Activated CD8-positive, alpha-beta memory T cell treated with anti-CD3 and anti-CD28 coated beads, Interleukin-2, amount 50 U/mL, for 1 hour (primary cell): ENCODE measurements around the gene RGS6.

ENCODE experiments used
- DNase-seq: peaks from one replicate; pipeline ENCODE4 v3.0.0-alpha.2; 2020; ENCODE audit errors: extremely low read depth

Gene RGS6

GRCh38 chr14:72311116-72311515 lies 378.9 kb downstream of the RGS6 start:
- DNase-seq, result no peak

GRCh38 chr14:72311516-72311915 lies 379.3 kb downstream of the RGS6 start:
- DNase-seq, result no peak

GRCh38 chr14:72314808-72315435 lies 382.7 kb downstream of the RGS6 start:
- DNase-seq, result no peak

GRCh38 chr14:72315714-72316113 lies 383.5 kb downstream of the RGS6 start:
- no peak for DNase-seq

GRCh38 chr14:72318648-72319047 lies 386.4 kb downstream of the RGS6 start:
- no peak for DNase-seq

- no peak for DNase-seq
Observed at GRCh38 chr14:72332046-72332445, 399.8 kb downstream of the RGS6 start.

- DNase-seq, result no peak
Observed at GRCh38 chr14:72332871-72333270, 400.6 kb downstream of the RGS6 start.

- DNase-seq, result no peak
Observed at GRCh38 chr14:72333357-72333756, 401.1 kb downstream of the RGS6 start.

GRCh38 chr14:72336311-72336980 lies 404.2 kb downstream of the RGS6 start:
- no peak for DNase-seq

GRCh38 chr14:72341237-72341636 lies 409.0 kb downstream of the RGS6 start:
- no peak for DNase-seq

- DNase-seq, result no peak
Observed at GRCh38 chr14:72341686-72342085, 409.5 kb downstream of the RGS6 start.

- DNase-seq, result no peak
Observed at GRCh38 chr14:72347118-72347517, 414.9 kb downstream of the RGS6 start.

- DNase-seq, result no peak
Observed at GRCh38 chr14:72350215-72350614, 418.0 kb downstream of the RGS6 start.

GRCh38 chr14:72352012-72352411 lies 419.8 kb downstream of the RGS6 start:
- DNase-seq, result no peak

GRCh38 chr14:72366619-72367018 lies 434.4 kb downstream of the RGS6 start:
- no peak for DNase-seq

GRCh38 chr14:72369106-72369505 lies 436.9 kb downstream of the RGS6 start:
- DNase-seq, result no peak

- no peak for DNase-seq
Observed at GRCh38 chr14:72377016-72377415, 444.8 kb downstream of the RGS6 start.

- DNase-seq, result no peak
Observed at GRCh38 chr14:72380456-72380855, 448.2 kb downstream of the RGS6 start.

- no peak for DNase-seq
Observed at GRCh38 chr14:72383865-72384264, 451.6 kb downstream of the RGS6 start.

- DNase-seq, result no peak
Observed at GRCh38 chr14:72387726-72388125, 455.5 kb downstream of the RGS6 start.

- DNase-seq, result no peak
Observed at GRCh38 chr14:72389200-72389599, 457.0 kb downstream of the RGS6 start.

- DNase-seq, result no peak
Observed at GRCh38 chr14:72401101-72401625, 468.9 kb downstream of the RGS6 start.

GRCh38 chr14:72401632-72402376 lies 469.6 kb downstream of the RGS6 start:
- no peak for DNase-seq
